IPS-15b (cell line): Measurements from ENCODE around the gene MPZL2.

Experiments
- H3K27me3 ChIP-seq: one replicate; pipeline ENCODE4 v1.6.1; 2013; ENCODE audit warnings: low read length; ENCODE audit not compliant: control insufficient read depth, insufficient read depth
- H3K36me3 ChIP-seq: one replicate; pipeline ENCODE4 v1.6.1; 2013; ENCODE audit warnings: low read length; ENCODE audit not compliant: control insufficient read depth, insufficient read depth
- H3K4me1 ChIP-seq: one replicate; pipeline ENCODE4 v1.6.1; 2013; ENCODE audit warnings: mild to moderate bottlenecking, low read length; ENCODE audit not compliant: control insufficient read depth, insufficient read depth
- H3K4me3 ChIP-seq: one replicate; pipeline ENCODE4 v1.5.1; 2013; ENCODE audit warnings: low read depth, low read length
- H3K9ac ChIP-seq: one replicate; pipeline ENCODE4 v1.6.1; 2013; ENCODE audit warnings: low read depth, mild to moderate bottlenecking, low read length
- H3K9me3 ChIP-seq: one replicate; pipeline ENCODE4 v1.6.1; 2013; ENCODE audit warnings: mild to moderate bottlenecking, low read length; ENCODE audit not compliant: control insufficient read depth, insufficient read depth

MPZL2 gene

GRCh38 chr11:118301600-118302195 is 37.6 kb upstream of the MPZL2 start:
- Histone ChIP-seq H3K4me3 (no peak overlapping the region), H3K4me1 (peaks cover 3% of the 10 kb centered on the region), H3K9ac (no peak overlapping the region), H3K9me3 (no peaks in the 10 kb centered on the region), H3K27me3 (no peaks in the 10 kb centered on the region), H3K36me3 (no peaks in the 10 kb centered on the region)

- no peaks in the 10 kb centered on the region for H3K9me3 ChIP-seq
- H3K9ac ChIP-seq = no peak overlapping the region
- no peak overlapping the region for H3K4me3 ChIP-seq
- no peaks in the 10 kb centered on the region for H3K27me3 ChIP-seq
- no peaks in the 10 kb centered on the region for H3K4me1 ChIP-seq
- H3K36me3 ChIP-seq = no peaks in the 10 kb centered on the region
Observed at GRCh38 chr11:118295815-118296454, 31.8 kb upstream of the MPZL2 start.

GRCh38 chr11:118295199-118295598 is 31.1 kb upstream of the MPZL2 start:
- Histone ChIP-seq H3K4me1 (no peaks in the 10 kb centered on the region), H3K27me3 (no peaks in the 10 kb centered on the region), H3K9me3 (no peaks in the 10 kb centered on the region), H3K4me3 (no peak overlapping the region), H3K36me3 (no peaks in the 10 kb centered on the region), H3K9ac (no peak overlapping the region)

GRCh38 chr11:118294053-118294452 is 30.0 kb upstream of the MPZL2 start:
- no peaks in the 10 kb centered on the region for H3K9me3 ChIP-seq
- H3K4me1 ChIP-seq = no peaks in the 10 kb centered on the region
- H3K4me3 ChIP-seq = no peak overlapping the region
- no peak overlapping the region for H3K9ac ChIP-seq
- H3K36me3 ChIP-seq = no peaks in the 10 kb centered on the region
- H3K27me3 ChIP-seq = no peaks in the 10 kb centered on the region

- no peaks in the 10 kb centered on the region for H3K4me1 ChIP-seq
- H3K9me3 ChIP-seq = no peaks in the 10 kb centered on the region
- no peaks in the 10 kb centered on the region for H3K36me3 ChIP-seq
- H3K27me3 ChIP-seq = no peaks in the 10 kb centered on the region
- no peak overlapping the region for H3K4me3 ChIP-seq
- H3K9ac ChIP-seq = no peak overlapping the region
Observed at GRCh38 chr11:118291477-118292135, 27.5 kb upstream of the MPZL2 start.

- Histone ChIP-seq H3K9me3 (no peaks in the 10 kb centered on the region), H3K4me1 (no peaks in the 10 kb centered on the region), H3K36me3 (no peaks in the 10 kb centered on the region), H3K4me3 (no peak overlapping the region), H3K27me3 (no peaks in the 10 kb centered on the region), H3K9ac (no peak overlapping the region)
Observed at GRCh38 chr11:118290923-118291322, 26.8 kb upstream of the MPZL2 start.

GRCh38 chr11:118289401-118289800 is 25.3 kb upstream of the MPZL2 start:
- no peaks in the 10 kb centered on the region for H3K27me3 ChIP-seq
- no peaks in the 10 kb centered on the region for H3K4me1 ChIP-seq
- H3K4me3 ChIP-seq = no peak overlapping the region
- H3K9me3 ChIP-seq = no peaks in the 10 kb centered on the region
- H3K36me3 ChIP-seq = no peaks in the 10 kb centered on the region
- H3K9ac ChIP-seq = no peak overlapping the region

GRCh38 chr11:118287006-118287405 is 22.9 kb upstream of the MPZL2 start:
- Histone ChIP-seq H3K36me3 (no peaks in the 10 kb centered on the region), H3K4me3 (no peak overlapping the region), H3K9me3 (no peaks in the 10 kb centered on the region), H3K4me1 (no peaks in the 10 kb centered on the region), H3K27me3 (no peaks in the 10 kb centered on the region), H3K9ac (no peak overlapping the region)

- no peak overlapping the region for H3K4me3 ChIP-seq
- H3K36me3 ChIP-seq = no peaks in the 10 kb centered on the region
- H3K9ac ChIP-seq = no peak overlapping the region
- H3K9me3 ChIP-seq = no peaks in the 10 kb centered on the region
- no peaks in the 10 kb centered on the region for H3K27me3 ChIP-seq
- H3K4me1 ChIP-seq = no peaks in the 10 kb centered on the region
Observed at GRCh38 chr11:118286545-118286944, 22.4 kb upstream of the MPZL2 start.

GRCh38 chr11:118283756-118284350 is 19.8 kb upstream of the MPZL2 start:
- H3K9me3 ChIP-seq = no peaks in the 10 kb centered on the region
- H3K4me1 ChIP-seq = no peaks in the 10 kb centered on the region
- H3K4me3 ChIP-seq = no peak overlapping the region
- H3K27me3 ChIP-seq = no peaks in the 10 kb centered on the region
- no peak overlapping the region for H3K9ac ChIP-seq
- H3K36me3 ChIP-seq = no peaks in the 10 kb centered on the region

GRCh38 chr11:118283037-118283636 is 19.0 kb upstream of the MPZL2 start:
- Histone ChIP-seq H3K9me3 (no peaks in the 10 kb centered on the region), H3K36me3 (no peaks in the 10 kb centered on the region), H3K27me3 (no peaks in the 10 kb centered on the region), H3K4me1 (no peaks in the 10 kb centered on the region), H3K9ac (no peak overlapping the region), H3K4me3 (no peak overlapping the region)
